NCI-H187 (cell line): Measurements from ENCODE around the gene HECTD4.
"Not testable (repeated sequence)": the region's sequence is repeated elsewhere in the genome, so short reads cannot be mapped to it uniquely, and the experiment has no call there.

Experiments used
- DNase-seq, 2 experiments: peaks; one replicate each; lab custom pipeline; 2025; lab: John Stamatoyannopoulos, UW

Gene HECTD4

DNA sequence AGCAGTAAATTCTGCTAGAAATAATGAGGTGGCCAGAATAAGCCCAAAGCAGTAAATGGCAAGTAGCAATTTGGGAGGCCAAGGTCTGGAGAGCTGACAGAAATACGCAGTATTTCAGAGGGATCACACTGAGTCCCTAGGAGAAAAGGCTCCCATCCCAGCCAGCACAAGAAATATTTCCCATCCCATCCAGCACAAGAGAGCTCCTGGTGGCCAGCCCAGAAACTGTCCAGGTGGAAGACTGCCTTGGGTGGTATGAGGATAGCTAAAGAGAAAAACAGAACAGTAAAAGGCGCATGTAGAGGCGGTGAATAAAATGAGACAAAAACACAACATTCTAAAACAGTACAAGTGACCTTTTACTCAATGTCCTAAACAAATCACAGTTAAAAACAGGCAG lies 120.7 kb downstream of the HECTD4 start:
- no peak for DNase-seq

DNA sequence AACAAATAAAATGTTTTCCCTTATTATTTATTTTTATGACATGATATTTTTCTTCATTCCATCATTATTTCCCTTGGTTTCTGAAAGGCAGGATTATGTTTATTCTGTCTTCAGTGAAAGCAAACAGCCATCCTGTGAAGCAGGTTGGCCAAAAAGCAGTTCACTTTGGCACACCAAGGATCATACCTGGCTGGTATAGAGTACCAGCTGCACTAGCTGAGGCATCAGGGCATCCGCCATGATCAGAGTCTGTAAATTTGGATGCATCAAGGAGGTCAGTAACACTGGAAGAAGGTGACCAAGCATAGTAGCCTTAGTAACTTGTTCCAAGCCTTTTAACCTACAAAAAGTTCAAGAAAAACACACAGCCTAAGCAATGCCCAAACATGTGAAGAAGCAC lies 123.3 kb downstream of the HECTD4 start:
- DNase-seq, result no peak

DNA sequence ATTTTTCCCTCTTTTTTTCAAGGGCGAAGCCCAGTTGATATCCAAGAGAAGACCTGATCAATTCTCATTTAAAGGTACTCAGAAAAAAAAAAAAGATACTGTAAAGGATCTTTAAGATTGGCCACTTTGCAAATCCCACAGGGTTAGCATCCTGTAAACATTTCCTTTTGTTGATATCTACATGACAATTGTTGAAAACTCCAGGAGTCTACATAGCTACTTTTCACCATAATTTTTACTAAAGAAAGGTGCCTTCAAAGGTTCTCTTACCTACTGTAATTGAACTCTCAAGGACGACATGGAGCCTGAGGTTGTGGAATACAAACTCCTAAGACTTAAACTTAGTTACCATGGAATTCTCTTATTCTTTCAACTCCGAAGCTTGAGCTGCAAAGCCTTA lies 125.5 kb downstream of the HECTD4 start:
- DNase-seq, result no peak

DNA sequence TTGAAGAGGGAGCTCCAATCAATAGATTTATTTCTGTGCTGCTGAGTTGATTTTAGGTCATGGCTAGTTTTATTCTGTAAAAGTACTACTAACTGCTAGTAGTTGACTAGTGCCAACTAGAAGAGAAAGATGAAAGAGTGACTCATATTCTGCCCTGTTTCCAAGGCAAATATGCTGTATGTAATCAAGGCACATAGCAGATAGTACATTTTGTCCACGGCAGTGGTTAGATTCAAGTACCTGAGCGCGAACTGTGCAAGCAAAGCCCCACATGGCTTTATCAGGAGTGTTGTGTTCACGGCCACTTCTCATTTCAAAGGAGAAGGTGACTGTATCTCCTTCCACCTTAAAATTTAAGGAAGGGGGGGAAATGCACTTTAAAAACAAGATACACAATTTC lies 130.0 kb downstream of the HECTD4 start:
- no peak for DNase-seq

DNA sequence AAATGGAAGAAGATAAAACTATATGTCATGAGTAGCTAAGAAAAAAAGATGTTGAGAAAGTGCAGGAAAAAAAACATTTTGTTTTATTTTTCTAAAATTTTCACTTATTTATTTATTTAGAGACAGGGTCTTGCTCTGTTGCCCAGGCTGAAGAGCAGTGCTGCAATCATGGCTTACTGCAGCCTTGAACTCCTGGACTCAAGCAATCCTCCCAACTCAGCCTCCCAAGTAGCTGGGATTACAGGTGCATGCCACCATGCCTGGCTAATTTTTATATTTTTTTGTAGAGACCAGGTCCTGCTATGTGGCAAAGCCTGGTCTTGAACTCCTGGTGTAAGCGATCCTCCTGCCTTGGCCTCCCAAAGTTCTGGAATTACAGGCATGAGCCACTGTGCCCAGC lies 137.3 kb downstream of the HECTD4 start:
- not testable (repeated sequence) for DNase-seq

DNA sequence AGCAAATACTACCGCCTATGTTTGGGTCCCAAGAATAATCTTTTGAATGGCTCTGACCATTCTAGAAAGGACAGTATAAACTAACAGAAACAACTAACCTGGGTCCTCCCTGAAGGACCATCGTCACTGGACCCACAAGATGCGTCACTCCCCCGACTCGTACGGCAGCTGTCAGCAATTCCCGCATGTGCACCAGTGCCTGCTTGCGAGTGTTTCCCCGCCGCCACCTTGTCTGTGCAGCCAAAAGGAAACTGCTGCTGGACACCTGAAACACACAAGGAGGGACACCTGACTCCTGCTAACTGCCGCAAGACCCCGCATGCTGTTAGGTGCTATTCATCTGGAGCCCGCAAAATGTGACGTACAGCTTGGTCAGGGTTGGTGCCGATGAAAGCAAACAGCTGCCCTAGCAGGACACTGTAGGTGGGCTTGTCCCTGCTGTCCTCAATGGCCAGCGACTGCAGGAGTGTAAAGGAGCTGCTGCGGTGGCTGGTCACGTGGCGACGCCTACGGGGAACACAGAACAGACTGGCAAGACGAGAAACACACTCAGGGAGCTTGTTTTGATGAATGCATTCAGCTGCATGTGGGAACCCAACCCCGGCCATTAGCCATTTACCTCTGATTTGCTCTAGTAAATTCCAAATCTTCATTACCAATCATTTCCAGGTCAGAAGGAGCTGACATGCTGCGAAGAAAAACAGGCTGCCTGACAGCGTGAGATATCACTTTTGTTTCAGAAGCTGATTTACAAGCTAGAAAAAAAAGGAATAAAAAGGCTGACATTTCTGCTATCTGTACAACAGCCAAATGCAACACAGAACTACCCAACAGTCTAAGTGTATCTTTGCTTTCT lies 138.7 kb downstream of the HECTD4 start:
- DNase-seq, result no peak

DNA sequence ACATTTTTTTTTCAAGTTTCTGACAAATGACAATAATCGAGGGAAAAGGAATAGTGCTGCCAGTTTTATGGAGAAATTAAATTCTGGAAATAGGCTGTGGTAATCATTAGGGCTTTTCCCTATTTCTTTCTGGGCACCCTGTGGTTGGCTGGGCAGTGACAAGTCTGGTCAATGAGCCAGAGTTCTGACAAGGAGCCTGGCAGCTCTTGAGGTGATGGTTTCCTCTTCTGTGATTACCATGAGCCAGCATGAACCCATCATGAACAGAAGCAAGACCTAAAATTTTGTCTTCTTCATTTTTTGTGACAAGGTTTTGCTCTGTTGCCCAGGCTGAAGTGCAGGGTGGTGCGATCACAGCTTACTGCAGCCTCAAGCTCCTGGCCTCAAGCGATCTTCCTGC lies 141.1 kb downstream of the HECTD4 start:
- DNase-seq, result no peak

DNA sequence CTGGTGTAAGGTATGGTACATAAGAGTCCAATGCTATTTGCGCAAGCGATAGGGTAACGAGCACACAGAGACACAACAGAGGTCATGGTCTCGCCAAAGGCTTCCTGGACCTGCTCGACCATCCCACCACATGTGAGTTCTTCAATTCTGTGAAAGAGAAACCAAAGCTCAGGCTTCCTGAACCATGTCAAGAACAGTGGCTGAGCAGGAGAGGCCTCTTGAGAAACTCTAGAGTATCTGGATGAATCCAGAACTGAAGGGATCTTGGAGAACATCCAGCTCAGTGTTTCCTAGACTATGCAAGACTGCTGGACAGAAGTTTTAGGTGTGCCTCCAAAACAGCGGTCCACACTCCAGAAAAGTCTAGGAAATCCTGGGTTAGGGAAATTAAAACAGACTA lies 142.3 kb downstream of the HECTD4 start:
- DNase-seq, result no peak

DNA sequence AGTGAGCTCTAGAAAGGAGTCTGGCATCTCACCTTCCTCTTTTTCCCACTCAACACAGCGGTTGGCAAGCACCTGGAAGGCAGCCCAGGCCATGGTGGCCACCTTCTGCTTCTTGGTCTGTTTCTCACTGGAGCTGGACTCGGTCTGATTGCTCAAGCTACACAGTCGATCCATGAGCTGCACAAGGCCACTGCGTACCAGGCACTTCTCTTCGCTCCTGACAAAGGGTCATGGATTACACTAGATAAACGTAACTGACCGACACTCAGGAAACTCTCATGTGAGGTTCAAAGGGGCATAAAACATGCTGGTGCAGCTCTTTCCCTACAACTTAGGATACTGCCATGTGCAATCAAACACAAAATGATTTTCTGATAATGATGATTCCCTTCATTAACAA lies 143.2 kb downstream of the HECTD4 start:
- DNase-seq, result no peak

DNA sequence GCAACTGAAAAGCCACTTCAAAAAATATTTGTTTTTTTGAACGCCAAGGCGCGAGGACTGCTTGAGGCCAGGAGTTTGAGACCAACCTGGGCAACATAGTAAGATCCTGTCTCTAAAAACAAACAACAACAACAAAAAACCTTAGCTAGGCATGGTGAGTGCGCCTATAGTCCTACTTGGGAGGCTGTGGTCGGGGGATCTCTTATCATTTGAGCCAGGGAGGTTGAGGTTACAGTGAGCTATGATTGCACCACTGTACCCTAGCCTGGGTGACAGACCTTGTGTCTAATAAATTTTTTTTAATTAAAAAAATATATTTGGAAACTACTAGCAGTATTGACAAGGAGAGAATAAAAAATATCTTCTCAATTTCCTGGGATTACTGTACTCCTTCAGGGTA lies 143.8 kb downstream of the HECTD4 start:
- no peak for DNase-seq

DNA sequence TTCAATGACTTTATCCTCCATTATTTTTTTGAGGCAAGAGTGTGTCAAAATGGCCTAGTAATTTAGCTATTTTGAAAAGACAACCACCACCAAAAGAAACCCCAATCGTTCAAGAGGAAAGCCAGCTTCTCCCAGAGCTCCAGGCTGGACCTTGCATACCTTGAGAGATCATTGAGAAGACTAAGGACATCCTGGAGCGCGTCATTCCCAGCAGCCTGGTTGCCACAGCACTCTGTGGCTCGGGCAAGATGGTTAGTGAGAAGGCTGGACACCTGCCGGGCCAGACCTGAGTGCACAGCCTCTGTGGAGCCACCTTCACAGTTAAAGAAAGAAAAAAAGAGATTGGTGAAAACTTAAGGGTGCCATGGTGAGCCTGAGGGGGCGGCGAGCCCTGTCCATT lies 145.4 kb downstream of the HECTD4 start:
- no peak for DNase-seq

DNA sequence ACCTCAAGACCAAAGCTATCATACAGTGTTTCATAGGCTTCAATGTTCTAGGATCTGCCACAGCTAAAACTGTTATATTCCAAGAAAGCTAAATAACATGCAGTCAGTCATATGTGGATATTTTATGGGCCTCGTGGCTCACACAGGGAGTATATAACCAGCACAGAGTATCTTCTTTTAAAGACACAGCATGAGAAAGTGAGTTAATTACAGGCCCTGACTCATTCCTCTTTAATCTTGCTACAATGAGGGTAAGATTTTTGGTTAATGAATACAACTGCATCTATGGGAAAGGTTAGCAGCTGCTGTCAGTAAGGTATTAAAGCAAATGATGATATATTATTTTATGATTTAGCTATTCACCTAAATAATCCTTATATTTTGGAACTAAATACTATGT lies 145.8 kb downstream of the HECTD4 start:
- no peak for DNase-seq

DNA sequence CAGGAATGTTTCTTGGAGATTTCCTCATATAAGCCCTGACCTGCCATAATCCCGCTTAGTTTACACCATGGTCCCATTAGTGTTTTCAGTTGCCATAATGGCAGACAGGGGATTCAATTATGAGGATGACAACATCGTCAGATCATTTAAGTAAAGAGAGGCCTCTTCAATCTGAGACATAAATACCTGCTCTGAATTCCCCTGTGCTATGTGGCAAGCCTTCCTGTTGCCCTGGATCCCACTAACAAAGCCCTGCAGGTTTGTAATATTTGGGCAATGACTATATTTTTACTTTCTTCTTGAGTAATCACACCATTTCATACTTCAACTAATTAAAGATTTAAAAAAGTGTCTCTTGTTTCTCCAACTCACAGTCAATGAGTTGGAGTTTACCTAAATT lies 147.9 kb downstream of the HECTD4 start:
- DNase-seq, result no peak

DNA sequence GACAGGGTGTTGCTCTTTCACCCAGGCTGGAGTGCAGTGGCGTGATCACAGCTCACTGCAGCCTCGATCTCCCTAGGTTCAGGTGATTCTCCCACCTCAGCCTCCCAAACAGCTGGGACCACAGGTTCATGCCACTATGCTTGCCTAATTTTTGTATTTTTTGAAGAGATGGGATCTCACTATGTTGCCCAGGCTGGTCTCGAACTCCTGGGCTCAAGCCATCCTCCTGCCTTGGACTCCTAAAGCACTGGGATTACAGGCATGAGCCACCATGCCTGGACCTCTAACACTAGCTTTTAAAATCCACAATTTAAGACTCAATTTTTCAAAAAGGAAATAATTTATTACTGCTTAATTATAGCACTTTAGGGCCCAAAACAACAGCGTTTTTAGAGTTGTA lies 149.0 kb downstream of the HECTD4 start:
- no peak for DNase-seq

DNA sequence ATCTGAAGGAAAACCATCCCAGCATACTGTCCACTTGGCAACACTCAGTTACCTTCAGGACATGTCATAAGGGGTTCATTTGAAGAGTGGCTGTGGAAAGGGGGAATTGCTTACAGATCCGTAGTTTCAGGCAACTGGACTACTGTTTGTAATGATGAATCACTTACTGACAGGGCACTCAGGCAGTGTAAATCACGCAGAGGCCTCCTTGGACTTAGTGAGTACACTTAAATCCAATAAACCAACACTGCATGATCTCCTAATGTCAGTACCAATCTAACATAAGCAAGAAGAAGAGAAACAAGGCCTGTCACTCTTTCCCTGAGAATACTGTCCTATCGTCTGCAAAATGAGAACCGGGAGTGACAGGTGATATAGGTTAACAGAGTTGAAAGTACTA lies 152.1 kb downstream of the HECTD4 start:
- no peak for DNase-seq

DNA sequence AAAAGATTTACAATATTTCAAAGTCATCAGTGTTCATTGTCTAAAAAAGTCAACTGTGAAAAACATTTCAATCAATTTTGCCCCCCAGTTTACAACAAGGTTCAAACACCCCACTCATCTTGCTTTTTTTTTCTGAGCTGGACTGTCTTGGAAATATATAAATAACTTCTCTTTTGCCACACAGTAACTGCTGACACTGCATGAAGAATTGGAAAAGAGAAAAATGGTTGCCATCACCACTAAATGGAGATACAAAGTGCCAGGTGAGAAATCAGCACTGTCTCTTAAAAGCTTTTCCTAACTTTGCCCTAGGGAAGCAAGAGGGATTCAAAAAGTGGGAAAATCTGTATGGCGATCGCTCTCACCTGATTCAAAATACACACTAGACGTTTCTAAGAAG lies 155.5 kb downstream of the HECTD4 start:
- no peak for DNase-seq

DNA sequence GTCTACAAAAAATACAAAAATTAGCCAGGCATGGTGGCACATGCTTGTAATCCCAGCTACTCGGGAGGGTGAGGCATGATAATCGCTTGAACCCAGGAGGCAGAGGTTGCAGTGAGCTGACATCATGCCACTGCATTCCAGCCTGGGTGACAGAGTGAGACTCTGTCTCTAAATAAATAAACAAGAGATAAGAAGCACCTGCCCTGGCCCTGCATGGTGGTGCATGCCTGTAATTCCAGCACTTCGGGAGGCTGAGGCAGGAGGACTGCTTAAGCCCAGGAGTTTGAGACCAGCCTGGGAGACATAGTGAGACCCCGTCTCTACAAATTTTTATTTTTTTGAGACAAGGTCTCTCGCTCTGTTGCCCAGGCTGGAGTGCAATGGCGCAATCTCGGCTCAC lies 161.6 kb downstream of the HECTD4 start:
- DNase-seq, result not testable (repeated sequence)

DNA sequence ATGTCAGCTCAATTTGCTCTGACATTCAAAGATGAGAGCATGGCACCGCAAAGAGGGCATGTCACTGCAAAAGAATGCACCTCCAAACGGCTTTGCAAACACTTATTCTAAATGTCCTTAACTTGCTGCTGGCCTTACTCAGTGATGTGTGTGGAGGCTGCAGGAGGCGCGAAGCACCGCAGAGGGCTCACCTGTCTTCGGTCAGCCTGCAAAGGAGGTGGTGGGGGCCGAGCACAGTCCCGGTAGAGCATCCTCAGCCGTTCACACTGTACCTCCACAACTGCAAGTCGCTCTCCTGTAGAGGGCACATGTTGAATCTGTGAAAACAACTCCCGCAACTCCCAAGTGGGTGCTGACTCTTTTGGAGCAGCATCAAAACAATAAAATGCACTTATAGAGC lies 163.0 kb downstream of the HECTD4 start:
- DNase-seq, result no peak

DNA sequence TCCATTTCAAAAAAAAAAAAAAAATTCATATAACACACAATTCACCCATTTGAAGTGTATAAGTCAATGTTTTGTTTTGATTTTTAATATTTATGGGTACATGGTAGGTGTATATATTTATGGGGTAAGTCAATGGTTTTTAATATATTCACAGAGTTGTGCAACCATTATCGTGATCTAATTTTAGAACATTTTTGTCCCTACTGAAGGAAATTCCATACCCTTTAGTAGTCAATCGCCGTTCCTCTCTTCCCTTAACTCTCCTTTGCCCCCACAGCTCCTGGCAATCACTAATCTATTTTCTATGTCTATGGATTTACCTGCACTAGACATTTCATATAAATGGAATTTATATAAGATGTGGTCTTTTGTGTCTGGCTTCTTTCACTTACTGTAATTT lies 164.1 kb downstream of the HECTD4 start:
- DNase-seq, result no peak

DNA sequence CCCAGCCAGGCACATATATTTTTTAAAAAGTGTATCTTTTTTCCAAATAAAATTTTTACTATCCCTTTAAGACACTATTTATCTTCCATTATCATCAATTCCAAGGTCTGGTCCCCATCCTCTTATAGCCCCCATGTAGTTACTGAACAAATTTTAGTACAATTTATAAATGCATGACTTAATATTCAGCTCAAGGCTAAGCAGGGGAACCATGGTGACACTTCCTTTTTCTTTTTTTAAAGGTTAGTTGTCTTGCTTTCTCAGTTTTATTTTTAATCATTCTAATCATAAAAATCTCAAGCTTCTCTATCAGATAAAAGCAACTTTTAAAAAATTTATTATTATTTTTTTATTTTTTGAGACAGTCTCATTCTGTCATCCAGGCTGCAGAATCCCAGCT lies 164.6 kb downstream of the HECTD4 start:
- no peak for DNase-seq

DNA sequence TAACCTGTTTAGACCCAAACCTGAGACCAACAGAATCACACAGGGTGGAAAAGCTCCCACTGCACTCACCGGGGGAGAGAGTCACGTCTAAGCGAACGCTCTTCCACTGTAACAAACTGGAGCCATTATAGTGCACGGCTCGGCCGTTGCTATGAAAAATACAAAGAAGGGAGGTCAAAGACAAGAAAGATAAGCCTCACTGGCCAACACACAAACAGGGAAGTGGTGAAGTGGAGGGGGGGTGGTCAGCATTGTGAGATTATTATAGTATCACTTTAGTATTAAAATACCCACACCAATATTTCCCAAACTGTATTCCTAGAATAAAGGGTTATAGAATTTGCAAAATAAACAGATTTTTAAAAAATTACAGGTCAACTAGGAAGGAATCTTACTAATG lies 166.0 kb downstream of the HECTD4 start:
- no peak for DNase-seq

DNA sequence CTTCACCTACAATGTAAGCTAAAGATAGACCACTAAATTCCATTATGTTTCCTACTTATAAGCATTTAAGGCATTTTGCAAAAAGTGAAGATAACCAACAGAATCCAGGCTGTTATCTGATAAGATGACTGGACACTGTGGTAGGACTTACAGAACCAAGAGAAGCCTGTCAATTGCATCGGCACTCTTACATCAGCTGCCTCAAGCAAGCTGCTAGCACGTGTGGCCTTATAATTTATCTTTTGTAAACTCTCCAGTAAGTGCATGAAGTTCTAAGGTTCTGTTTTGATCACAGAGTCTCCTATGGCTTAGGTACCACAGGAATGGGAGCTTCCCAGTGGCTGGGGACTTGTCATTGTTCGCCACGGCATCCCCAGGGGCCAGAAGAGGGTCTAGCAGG lies 168.2 kb downstream of the HECTD4 start:
- DNase-seq, result no peak

DNA sequence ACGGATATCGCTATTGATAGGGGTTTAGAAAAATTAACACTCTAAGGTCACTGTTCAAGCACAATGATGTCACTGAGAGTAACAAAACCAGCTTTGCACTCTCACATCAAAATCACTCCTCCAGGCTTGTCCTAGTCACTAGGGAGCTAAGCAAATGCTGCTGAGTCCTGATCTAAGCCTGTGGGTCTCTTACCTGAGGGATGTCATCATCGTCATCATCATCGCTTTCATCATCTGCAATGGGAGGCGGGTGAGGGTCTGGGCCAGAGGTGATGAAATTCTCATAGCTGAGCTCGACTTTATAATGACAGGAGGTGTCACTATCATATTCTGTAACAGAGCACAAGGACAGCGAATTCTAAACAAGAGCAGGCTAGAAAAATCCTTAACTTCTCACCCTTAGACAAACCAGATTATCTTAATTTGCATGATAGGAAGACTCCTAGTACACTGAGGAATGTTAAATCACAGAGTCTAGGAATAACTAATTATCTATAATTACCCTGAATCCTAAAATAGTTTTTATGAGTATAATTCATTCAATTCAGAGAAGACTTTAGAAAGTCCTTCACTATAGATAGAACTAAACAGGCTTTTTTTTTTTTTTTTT lies 173.8 kb downstream of the HECTD4 start:
- no peak for DNase-seq

DNA sequence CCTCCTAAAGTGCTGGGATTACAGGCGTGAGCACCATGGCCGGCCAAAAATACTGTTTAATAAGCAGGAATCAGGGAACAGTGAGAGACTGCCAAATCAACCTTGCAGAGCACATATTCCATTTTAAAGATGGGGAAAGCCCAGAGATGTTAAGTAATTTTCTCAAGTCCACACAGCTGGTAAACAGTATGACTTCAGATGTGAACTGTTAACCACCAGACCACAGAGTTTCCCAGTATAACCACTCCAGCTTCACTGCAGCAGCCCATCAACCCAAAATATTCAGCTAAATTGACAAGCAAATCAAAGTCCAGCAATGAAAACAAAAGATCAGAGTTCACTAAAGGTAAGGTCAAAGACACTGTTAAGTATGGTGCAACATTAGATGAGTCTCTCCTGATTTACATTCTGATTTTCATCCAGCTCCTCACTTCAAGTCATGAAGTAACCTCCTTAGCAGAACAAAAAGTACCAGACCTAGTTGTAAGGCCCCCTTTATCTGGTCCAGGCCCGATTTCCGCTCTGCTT lies 174.8 kb downstream of the HECTD4 start:
- DNase-seq, result no peak
